NCI-H1092 treated with DMSO at 0.1 percent for 48 hours (cell line): ENCODE data around the gene DVL2.
A peak's percentile ranks its signal among the peaks of the same experiment; 100 is the strongest.
"Not testable (repeated sequence)": the region's sequence is repeated elsewhere in the genome, so short reads cannot be mapped to it uniquely, and the experiment has no call there.

ENCODE experiments used
- DNase-seq: peaks from one replicate; lab custom pipeline; 2025; lab: John Stamatoyannopoulos, UW

The DVL2 gene

DNA sequence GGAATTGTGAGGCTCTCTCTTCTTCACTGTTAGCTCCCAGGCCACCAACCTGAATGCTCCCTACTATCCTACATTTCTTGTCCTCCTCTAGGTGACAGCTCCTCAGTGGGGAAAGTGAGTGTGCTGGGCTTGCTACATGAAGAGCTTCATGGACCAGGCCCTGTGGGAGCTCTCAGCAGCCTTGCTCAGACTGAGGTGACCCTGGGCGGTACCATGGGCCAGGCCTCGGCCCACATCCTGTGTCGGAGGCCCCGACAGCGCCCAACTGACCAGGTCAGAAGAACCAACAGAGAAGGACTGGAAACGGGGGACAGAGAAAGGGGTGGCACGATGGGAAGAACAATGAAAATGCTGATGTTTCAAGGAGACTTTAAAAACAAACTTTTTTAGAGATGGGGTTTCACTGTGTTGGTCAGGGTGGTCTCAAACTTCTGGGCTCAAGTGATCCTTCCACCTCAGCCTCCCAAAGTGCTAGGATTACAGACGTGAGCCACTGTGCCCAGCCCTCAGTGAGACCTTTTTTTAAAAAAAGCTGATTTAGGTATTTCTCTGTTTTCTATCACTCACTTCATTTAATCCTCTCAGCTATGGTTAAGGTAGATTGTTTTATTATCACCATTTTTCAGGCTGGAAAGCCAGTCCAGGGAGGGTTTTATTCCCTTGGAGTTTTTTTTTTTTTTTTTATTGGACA is 22.6 kb upstream of the DVL2 start:
- no peak for DNase-seq

DNA sequence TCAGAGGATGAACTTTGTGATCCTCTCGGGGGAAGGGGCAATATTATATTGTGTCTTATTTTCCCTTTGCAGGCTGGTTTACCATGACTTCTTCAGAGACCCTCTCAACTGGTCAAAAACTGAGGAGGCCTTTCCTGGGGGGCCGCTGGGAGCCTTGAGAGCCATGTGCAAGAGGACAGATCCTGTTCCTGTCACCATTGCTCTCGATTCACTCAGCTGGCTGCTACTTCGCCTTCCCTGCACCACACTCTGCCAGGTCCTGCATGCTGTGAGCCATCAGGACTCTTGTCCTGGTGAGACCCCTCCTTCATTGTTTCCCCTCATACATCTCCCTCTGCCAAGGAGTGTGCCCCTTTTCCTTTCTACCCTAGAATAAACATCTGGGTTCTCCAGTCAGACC is 20.2 kb upstream of the DVL2 start:
- DNase-seq: no peak

DNA sequence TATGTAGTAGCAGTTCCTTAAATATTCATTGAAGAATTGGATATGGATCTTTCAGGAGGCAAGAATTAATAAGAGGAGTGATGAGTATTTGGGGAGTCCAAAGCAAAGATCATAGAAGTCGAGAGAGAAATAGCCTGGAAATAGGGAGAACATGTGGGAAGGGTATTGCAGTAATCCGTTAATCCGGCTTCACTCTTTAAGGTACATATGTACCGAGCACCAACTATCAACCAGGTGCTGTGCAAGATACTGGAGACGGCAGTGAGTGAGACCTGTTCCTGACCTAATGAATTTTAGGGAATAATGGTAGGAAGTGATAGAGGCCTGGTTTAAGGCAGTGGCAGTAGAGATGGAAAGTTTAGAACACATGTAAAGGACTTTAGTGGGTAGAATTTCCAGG is 18.8 kb upstream of the DVL2 start:
- no peak for DNase-seq

DNA sequence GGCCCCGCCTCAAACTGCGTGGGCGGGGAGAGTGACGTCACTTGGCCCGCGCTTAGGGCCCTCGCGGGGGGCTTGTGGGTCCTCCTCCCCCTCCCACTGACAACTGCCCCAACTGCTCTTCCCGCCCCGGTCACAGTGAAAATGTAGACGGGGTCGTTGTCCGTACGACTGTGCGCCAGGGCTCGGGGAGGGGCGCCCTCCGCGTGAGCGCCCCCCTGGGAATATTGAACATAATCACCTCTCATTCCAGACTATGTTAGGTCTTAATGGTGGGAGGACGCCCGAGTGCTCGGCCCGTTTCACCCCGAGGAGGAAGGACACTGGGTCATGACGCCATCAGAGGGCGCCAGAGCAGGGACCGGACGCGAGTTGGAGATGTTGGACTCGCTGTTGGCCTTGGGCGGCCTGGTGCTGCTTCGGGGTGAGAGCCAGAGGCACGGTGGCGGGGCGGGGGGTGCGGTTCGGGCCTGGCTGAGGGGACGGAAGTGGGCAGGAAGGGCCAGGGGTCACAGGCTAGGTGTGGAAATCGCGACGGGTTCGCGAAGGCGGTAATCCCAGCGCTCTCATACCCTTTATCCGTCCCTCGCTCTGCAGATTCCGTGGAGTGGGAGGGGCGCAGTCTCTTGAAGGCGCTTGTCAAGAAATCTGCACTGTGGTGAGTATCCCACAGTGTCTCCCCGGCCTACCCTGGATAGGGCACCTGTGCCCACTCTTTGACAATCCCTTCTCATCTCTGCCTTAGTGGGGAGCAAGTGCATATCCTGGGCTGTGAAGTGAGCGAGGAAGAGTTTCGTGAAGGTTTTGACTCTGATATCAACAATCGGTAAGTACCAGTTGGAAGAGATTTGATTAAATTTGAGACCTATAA is 18.1 kb upstream of the DVL2 start, which contains the start of gene ELP5:
Gene ELP5 (plus strand): TSS at position 40 of the 868 bp plus-strand sequence. CDS start 336 bp downstream, at position 376.
- DNase-seq: peak; percentile 95

DNA sequence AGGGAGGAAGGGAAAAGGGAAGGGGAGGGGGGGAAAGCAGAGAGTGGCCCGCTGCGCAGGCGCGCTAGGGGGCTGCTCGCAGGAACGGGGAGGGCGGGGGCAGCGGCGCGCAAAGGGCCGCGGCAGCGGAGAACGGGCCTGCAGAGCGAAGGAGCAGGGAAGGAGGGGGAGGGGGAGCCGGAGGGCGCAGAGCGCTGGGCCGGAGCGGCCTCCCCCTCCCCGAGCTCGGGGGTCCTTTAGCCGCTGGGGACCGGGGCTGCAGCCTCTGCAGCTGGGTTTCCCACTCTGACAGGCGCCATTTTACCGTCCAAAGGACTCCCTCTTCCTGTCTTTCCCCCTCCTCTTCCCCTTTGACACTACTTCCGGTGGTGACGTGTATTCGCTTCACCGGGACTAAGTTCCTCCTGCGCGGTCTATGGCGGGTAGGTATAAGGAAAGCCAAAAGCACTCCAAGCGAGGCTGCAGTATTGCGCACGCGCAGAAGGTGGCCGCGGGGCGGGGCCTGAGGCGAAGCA is 17.4 kb upstream of the DVL2 start, which contains the start of gene CTDNEP1:
Gene CTDNEP1 (minus strand): TSS at position 74 of the 515 bp plus-strand sequence. CDS start 438 bp downstream, outside the sequence.
- peak; percentile 98 for DNase-seq

DNA sequence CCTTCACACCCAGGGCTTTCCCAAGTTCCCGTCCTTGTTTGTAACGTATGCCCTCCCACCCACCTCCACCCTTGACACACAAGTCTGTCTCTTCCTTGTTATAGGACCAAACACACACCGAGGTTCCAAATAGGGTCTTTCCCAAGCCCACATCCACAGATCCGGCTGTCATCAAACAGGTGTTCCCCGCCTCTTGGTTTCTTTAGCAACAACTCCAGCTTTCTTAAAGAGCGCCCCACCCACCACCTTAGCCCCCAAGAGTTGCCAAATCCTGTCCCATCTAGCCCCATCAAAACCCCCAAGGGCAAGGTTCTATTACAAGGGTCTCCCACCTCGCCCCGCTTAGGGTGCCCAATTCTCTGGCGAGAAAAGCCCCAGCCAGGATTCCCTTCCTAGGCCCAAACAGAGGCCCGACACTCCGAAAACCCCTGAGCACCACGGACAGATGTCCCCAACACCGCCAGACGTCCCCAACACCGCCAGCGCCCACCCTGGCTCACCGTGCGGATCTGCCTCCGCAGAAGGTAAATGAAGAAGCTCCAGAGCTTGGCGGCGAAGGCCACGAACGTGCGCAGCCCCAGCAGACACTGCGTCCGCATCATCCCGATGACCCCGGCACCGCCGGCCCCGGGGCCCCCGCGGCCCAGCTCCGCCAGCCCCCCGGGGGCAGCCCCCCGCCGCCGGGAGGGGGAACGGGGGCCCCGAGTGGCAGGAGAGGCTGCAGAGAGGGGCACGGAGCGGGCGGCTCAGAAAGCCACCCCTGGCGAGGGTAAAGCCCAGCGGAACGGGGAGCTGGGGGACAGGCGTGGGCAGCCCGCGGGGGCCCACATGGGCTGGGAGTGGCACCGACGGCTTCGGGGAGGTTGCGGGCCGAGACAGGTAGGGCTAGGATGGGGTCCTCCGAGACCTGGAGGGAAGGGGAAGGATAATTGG is 16.6 kb upstream of the DVL2 start:
- DNase-seq: no peak

DNA sequence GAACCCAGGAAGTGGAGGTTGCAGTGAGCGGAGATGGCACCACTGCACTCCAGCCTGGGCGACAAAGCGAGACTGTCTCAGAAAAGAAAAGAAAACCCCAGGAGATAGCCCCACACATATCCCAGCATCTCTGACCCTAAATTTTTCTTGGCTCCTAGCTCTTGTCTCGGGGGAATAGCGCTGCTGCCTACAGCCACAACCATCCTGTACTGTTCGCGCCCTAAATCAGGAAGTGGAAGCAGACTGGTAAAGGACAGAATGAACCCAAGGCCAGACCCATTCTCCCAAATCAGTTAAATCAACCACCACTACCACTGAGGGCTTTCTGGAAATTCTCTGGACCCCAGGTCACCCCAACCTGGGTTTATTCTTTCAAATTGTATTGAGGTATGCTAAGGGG is 15.5 kb upstream of the DVL2 start:
- no peak for DNase-seq

DNA sequence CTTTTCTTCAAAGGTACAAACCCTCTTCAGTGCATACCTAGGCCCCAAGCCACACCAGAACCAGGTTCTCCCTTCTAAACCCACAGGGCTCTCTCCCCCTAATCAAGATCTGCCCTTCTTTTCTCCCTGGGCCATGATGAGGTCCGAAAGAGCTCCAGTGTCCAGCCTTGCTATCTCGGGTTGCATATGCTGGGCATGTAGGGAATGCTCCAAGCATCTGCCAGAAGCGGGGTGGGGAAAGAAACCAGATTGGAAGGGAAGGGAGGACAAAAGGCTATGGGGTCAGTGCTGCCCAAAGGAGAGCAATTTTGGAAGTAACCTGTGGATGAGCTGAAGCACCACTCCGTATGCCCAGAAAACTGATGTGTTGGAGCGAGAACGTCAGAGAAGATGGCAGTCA is 14.9 kb upstream of the DVL2 start:
- no peak for DNase-seq

DNA sequence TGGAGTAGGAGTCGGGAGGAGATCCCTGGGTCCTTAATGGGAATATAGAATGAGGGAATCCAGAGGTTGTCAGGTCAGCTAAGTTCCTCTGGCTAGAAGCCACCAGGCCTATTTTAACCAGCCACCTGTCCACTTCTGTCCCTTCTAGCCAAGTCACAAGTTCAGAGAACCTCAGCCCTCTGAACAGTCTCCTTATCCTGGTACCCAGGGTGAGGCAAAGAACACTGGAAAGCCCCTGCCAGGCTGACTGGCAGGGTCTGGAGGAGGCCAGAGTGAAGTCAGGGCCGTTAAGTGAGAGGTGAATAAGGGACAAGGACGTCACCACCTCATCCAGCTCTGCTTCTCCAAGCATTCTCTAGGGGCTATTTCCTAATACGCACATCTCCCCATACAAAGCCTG is 14.5 kb upstream of the DVL2 start:
- no peak for DNase-seq

DNA sequence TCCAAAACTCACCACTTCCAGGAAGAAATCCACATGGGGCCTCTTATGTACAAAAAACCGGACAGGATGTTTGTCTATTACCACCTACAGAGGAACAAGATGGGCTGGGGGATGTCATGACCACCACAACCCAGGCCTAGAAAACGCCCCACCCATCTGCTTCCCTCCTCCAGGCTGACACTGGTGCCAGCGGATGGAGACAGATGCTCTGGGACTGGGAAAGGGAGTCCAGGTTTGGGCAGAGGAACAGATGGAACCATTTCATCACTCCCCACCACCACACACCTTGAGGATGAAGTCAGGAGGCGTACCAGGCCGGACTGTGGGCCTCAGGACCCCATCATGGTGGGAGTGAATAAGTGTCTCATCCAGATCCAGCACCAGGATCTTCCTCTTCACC is 12.5 kb upstream of the DVL2 start:
- DNase-seq: no peak

DNA sequence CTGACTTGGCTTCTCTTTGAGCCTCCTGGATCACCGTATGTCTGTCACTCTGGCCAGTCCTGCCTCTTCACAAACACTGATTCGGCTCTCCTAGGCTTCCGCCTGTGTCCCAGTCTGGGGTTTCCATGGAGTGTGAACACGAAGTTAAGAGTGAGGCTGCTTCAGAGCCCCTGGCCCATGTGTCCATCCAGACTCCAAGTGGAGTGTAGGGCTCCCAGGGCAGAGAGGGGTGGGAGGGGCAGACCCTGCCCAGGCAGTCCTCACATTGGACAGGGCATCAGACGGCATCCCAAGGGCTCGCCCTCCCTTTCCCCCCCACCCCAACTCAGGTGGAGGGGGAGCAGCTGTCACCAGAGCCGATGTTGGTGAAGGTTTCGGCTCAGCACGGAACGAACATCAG is 9.5 kb upstream of the DVL2 start:
- not testable (repeated sequence) for DNase-seq

DNA sequence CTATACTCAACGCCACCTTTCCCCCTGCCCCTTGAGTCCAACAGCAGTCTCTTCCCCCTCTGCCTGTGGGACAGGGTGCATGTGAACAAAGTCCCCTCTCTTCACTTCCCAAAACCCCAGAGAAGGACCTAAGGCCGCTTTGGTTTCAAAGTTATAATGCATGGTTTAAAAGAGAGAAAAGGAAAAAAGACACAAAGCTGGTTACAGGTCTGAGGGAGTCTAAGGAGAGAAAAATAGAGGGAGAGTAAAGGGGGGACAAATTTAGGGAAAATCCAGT is 9.1 kb upstream of the DVL2 start:
- DNase-seq: no peak

DNA sequence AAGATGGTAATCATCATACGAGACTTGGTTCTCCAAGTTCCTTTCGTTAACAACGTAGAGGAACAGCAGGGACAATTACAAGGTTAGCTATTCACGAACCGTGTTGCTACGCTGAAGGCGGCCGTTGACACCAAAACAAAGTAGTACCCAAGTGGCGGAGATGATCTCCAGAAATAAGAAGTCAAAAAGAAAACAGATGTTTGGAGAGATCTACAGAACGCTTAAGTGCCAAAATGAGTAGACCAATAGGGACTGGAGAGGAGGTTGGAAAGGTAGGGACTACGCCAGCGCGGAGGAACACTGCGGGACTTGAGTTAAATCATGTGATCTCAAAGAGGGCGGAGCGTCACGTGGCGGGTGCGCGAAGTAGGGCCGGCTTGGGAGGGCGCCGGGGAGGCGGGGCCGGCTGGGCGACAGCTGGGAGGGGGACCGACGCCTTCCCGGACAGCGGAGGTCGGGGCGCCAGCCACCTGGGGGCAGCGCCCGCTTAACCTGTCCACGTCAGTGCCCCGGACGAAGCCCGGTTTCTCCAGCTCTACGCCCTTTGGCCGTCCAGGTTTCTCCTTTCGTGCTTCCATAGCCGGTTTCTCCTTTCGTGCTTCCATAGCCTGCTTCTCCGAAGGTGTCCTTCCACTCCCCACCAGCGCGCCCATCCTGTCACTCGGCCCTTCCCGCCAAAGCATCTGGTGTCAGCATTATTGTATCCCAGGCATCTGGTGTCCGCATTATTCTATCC is 8.6 kb upstream of the DVL2 start:
- peak; percentile 93 for DNase-seq

DNA sequence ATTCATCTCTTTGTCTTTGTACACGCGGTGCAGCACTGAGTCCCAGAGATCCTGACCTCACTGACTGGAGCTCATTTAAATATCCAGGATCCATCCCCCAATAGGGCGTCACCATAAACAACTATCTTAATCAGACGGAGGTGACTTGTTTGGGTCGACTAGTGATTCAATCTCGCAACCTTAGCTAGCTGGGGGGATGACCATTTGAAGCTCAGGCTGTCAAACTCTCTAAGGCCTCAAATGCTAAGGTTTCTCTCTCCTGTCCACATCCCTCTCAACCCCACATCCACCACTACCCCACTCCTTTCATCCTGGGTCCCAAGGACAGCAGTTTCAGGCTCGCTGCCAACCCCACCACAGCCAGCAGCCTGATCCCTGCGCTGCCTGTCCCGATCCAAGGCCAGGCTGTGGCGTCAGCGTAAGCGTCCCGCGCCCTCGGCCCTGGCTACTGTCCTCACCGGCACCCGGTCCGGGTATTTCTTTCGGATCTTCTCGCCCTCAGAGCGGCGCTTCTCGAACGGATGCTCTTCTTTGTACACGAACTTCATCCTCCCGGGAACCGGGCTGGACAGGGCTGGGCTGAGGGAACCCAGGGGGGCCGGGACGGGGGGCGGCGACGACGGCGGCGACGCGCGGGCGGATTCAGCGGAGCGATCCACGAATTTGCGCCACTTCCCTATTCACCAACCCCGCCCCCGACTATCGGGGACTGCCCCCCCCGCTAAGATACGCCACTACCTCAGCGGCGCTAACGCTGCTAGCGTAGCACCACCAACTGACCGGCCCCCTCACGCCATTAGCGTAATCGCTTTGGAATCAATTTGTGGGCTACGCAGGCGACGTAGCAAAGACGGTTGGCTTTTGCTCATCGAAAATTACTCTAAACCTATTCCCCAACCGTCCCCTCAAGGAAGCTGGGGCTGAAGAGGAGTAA is 7.7 kb upstream of the DVL2 start, which contains the start of gene GABARAP:
Gene GABARAP (minus strand): TSS at position 667 of the 934 bp plus-strand sequence. CDS start 119 bp downstream, at position 548.
- DNase-seq: peak; percentile 87

DNA sequence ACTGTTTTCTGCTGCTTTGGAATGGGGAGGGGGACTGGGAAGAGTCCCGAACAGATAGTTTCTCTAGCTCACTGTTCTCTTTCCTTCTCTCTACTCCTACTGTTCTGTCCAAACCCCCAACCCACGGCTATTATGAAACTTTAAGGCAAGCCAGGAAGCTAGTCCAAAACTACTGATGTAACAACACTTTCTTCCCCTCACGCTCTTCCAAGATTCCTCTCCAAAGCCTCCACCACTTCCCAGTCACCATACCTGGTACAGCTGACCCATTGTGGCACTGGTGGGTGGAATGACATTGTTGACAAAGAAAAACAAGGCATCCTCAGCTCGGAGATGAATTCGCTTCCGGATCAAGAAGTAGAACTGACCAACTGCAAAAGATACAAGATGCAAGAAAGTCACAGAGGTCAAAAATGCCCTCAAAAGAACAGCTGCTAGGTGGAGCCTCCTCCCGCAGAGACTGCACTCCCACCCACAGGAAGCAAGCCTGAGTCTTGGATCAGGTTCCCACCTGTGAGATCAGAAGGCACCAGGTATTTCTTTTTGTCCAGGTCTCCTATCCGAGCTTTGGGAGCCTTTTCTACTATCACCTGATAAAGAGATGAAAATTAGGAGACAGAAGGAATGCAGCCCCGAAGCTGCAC is 6.9 kb upstream of the DVL2 start:
- no peak for DNase-seq

DNA sequence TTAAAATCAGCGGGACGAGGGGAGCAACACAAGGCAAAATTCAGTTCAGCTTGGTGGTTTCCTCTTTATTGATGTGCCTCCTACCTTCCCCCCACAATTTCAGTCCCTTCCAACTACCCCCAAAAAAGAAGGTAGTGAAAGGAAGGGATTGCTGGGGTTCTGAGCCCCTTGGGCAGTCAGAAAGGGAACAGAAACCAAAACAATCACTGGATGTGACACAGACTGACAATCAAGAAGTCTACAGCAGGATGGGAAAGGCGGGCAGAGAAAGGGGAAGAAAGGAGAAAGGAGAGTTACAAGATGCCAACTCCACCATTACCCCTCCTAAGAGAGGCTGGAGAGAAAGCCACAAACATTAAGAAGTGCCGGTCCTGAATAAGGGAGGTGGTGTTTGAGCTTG is 6.1 kb upstream of the DVL2 start:
- DNase-seq: no peak

DNA sequence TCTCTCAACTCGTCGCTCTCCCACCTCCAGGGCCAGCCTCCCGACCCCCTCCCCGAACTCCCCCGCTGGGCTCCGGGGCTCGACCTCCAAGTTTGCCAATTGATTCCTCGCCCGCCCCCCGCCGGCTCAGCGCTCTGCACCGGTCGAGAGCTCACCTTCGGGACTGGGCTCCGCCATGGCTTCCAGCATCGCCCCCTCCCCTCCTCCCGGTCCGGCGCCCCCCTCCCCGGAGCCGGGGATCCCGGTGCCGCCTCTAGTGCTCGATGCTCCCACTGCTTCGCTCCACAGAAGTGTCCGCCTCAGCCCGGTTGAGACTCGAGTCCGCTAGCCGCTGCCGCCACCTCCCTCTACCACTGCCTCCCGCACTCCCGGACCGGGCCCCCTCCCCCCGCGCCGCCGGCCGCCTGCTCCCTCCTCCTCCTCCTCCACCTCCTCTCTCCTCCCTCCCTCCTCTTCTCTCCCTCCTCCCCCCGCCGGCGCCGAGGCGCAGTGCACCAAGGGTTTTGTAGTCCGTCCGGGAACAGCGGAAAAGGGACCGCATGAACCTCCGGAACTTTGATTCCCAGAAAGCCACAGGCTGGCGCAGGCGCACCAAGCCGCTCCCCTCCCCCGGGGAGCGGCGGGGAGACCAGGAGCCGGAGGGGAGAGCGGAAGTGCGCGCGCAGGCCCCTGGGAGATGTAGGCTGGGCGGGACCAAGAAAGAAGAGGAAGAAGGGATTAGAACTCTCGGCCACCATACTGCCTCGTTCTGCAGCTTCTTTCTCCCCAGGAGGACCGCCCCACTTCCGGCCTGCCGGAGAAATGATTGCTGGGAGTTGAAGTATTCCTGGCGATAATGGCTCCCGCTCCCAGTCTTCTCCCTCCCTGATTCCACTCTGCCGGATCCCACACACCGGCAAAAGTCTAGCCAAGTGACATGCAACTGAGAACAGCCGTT is 5.0 kb upstream of the DVL2 start, which contains the start of gene PHF23:
Gene PHF23 (minus strand): TSS at position 367 of the 937 bp plus-strand sequence. CDS start 178 bp downstream, at position 189.
- peak; percentile 98 for DNase-seq

DNA sequence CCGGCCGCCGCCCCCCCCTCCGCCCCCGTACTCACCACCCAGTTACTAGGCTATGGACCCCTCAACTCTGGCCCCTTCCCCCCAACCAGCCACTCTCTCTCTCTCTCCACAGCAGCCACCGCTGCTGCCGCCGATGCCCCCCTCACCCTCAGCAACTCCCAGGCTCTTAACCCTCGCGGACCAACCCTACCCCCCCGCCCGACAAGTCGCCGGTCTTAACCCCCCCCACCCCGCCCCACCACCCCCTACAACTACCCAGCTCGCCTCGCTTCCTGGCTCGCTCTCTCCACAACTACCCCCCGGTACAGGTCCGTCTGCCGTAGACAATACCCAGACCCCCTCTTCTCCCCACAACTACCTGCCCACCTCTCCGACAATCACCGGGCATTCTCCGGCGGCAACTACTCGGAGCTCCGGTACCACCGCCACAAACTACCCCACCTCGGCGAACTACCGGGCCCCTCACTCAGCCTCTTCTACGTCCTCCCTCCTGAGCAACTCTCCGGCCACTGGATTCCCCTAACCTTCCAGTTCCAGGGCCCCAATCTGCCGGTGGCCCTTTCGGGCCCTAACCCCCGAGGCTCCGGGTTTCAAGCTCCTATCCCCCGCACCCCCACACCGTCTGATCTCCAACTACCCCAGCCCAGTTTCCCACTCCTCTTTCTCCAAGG is 4.2 kb upstream of the DVL2 start:
- no peak for DNase-seq
